Activated CD8-positive, alpha-beta memory T cell treated with anti-CD3 and anti-CD28 coated beads for 1 hour (primary cell): ENCODE results near the gene ANO1.

ENCODE experiments used
- DNase-seq, 2 donors: peaks; one replicate each; pipeline ENCODE4 v3.0.0-alpha.2; 2020; ENCODE audit warnings: low read depth in 1 of 2; ENCODE audit errors: extremely low read depth in 1 of 2

Gene ANO1

DNA sequence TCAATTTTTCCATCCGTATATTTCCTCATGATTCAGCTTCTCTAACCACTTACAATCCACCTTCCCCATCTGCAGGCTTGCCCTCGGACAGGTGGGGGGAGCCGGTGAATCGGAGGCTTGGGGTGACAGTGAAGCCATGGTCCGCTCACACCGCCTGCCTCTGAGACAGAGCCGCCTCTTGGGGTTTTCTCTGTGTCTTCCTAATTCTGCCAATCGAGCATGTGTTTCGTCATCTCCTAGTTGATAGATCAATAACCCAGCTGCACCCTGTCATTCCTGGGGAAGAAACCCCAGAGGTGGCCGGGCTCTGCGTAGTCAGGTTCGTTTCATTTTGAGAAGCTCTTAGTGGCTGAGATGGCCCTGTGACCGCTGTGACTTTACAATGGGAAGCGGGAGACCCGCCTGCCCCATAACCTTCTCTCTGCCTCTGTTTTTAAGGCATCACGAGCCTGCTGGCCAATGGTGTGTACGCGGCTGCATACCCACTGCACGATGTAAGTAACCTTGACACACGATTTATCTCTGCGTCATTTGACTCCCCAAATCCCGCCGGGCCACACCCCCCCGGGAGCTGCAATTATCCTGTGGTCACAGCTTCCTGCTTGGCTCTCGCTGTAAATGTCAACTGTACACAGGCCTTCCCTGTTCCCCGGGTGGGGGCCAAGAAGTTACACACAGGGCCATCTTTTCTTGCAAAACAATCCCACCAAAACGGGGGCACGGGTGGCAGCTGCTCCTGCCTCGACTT is 33.3 kb downstream of the ANO1 start:
- no peak for DNase-seq

DNA sequence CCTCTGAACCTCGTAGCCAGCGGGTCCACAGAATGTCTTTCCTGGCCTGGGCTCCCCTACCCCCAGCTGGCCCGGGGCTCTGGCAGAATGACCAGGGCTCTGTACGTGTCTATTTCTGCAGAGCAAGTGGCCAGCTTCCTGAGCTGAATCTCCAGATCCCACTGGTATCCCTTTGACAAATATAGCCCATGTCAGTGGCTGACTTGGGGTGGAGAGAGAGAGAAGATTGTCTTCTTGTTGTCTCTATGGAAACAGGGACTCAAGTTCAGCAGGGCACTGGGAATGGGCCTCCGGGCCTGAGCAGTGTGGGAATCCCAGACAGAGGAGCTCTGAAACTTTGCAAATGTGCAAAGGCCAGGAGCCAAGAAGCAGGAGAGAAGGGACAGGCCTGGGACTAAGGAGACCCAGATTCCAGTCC is 33.9 kb downstream of the ANO1 start:
- no peak for DNase-seq

DNA sequence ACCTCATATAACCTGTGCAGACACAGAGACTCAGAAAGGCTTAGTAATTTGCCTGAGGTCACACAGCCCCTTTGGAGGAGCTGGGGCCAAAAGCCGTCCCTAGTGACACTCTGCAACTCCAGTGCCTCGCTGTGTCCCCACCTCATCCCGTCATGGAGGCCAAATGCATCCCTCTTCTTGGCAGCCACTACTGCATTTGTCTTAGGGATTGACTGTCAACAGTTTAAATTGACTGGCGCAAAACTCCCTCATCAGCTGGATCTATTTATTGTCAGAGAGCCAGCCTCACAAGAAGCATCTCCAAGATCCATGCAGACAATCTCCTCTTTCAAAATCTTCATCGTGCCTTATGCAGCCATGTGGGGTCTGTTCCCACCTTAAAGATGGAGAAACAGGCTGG is 35.7 kb downstream of the ANO1 start:
- DNase-seq: no peak

- no peak for DNase-seq
Measured at GRCh38 chr11:70115778-70116177, 37.7 kb downstream of the ANO1 start.

DNA sequence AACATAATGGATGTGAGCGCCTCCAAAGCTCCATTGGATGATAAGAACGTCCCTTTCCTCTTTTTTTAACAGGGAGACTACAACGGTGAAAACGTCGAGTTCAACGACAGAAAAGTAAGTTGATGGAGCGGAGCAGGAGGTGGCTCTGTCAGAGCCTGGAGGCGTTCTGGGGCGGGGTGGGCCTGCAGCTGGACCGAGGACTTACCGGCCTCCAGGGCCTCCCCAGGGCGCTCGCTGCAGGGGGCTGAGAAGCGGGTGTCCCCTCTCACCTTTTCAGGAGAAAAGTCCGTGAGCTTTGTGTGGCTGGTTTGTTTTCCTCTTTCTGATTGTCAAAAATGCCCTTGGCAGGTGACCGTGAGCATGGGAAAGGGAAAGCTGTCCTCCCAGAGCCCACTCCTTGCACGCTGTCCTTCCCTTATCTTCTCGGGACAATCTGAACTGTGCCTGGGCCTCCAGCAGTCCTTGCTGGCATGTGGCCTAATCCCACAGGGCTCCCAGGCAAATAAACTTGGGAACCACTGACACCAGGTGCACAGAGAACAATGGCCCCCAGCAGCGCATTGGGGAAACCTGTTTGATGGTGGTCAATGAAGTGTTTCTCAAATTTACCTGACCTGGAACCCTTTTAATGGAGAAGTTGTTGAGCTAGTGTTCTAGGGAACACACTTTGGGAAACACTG is 38.4 kb downstream of the ANO1 start:
- DNase-seq: no peak

- no peak for DNase-seq
Measured at GRCh38 chr11:70117567-70118145, 39.5 kb downstream of the ANO1 start.

- no peak for DNase-seq
Measured at GRCh38 chr11:70118642-70119041, 40.5 kb downstream of the ANO1 start.

- no peak for DNase-seq
Measured at GRCh38 chr11:70119502-70119901, 41.4 kb downstream of the ANO1 start.

- no peak for DNase-seq
Measured at GRCh38 chr11:70120674-70121073, 42.6 kb downstream of the ANO1 start.

GRCh38 chr11:70122490-70123198 is 44.5 kb downstream of the ANO1 start:
- DNase-seq: no peak

DNA sequence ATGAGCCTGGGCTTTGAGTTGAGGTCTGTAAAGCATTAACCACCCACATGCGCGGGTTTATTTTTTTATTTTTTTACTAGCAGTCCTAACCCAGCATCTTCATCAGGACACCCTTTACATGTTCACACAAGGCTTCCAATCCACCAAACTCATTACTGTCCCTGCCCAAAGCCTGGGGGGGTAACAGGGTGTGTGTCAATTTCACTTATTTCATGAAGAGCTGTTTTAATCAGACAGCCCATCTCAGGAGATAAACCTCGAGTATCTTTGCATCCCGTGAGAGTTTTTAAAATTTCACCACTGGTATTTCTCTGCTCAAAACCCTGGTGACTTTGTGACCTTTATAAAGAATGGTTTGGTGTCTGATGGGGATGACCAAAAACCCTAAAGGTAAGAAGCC is 45.6 kb downstream of the ANO1 start:
- no peak for DNase-seq

DNA sequence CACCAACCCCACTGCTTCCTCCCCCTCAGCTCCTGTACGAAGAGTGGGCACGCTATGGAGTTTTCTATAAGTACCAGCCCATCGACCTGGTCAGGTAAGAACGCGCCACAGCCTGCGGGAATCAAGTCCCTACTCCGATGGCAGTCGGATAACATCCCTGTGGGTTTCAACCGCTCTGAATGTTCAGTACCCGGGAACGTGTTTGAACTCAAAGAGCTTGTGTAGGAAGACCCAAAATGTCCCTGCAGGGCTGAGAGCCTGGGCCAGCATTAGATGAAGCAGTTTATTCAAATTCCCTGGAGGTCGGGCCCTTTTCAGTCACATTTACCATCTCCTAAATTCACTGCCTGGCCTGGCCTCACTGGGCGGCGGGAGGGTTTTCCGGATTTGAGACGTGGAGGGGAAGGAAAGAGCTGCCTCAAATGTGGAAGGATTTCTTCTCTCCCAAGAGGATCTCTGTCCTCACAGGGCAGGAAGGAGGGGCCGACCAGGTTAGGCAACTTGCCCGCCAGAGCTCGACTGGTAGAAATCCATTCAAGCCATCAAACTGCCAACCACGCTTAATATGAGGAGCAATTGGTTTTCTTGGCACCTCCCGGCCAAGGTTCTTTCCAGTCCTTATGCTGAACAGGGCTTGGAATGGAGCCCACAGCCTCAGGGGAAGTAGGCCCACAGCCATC is 46.3 kb downstream of the ANO1 start:
- DNase-seq: no peak

- no peak for DNase-seq
Measured at GRCh38 chr11:70126494-70126893, 48.4 kb downstream of the ANO1 start.

GRCh38 chr11:70127653-70128434 is 49.7 kb downstream of the ANO1 start:
- no peak for DNase-seq

DNA sequence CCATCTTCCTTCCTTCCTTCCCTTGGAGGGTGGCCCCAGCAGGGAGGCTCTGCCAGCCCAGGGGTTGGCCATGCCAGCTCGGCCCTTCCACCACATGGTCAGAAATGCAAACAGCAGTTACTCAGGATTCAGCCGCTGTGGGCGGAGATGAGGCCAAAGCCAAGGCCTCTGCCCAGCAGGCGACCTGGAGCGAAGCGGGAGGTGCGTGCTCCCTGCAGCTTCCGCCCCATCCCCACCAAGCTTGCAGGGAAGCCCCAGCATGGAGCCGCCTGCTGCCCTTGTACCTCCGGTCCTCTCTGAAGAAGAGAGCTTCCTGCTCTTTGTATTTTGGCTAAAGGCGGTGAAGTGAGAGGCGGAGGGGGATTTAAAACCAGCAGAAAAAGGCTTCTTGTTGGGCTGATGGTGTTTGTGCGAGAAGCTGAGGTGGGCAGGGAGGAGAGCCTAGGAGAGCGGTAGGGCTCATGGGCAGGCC is 50.4 kb downstream of the ANO1 start:
- no peak for DNase-seq

- DNase-seq: no peak
Measured at GRCh38 chr11:70129051-70129592, 51.0 kb downstream of the ANO1 start.

DNA sequence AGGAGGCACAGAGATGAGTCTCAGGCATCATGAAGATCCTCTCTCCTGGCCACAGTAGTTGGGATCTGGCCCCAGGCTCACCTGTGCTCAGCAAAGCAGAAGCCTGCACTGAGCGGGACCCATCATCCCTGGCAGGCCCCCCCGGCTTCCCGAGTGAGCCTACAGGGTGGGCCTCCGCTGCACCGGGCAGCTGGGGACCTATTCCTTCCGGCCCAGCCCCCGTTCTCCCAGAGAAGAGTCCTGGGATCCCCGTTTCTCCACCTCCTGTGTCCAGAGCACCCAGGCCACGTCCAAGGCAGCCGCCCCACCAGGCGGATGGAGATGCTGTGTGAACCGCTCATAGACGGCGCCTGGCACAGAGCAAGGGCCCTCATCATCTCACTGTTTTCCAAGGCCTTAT is 52.5 kb downstream of the ANO1 start:
- DNase-seq: no peak

DNA sequence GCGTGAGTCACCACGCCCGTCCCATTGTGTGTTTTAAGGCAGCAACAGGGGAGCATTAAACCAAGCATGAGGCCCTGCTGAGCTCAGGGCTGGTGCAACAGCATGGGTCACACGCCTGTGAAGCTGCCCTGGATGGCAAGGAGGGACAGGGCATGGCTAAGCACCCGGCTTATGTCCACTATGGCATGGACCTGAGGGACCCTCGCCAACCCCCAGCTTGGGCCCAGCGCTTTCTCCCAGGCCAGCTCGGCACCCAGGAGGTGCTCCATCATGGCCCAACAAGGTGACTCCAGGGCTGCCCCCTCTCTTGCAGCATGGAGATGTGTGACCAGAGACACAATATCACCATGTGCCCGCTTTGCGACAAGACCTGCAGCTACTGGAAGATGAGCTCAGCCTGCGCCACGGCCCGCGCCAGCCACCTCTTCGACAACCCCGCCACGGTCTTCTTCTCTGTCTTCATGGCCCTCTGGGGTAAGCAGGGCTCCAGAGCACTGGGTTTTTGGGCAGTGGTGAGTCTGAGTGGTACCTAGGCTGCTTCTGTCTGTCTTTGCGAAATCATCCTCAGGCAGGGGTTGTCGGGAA is 53.6 kb downstream of the ANO1 start:
- DNase-seq: no peak

DNA sequence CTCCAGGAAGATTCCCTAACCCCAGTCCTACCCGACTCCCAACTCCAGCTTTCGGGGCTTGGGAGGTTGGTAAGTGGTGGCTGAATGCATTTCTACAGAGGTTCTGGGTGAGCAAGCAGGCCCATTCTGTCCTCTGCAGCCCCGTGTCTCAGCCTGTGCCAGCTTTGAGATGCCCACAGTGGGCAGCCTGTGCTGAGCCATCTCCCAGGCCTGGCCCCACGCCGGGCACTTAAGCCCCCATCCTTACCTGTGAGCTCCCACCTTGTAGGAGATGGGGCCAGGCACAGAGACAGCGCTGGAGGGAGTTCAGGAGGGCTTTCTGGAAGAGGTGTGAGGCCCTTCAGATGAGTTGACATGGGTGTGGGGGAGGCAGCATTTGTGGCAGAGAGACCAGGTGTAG is 54.5 kb downstream of the ANO1 start:
- no peak for DNase-seq
